Measurements from ENCODE around the gene LRRC70. TPM values are rescaled to one million over a fixed set of nuclear protein-coding genes. Genes with fewer than 3 reads are reported as not detected.

The LRRC70 gene
- total RNA-seq, 1 donor from 2014 or later = 0.84 TPM

GRCh38 chr5:62575066-62575465, 3.6 kb upstream of the LRRC70 start:
- POLR2A ChIA-PET = no interaction called here
- intact Hi-C loops (cut with micrococcal nuclease) = loop anchor here (5.0 kb wide), 1 partner anchor 268 kb away; the partner anchor contains the start of gene KIF2A
- H3K27me3 Mint-ChIP-seq = no peaks in the 10 kb centered on the region
- peaks cover 13% of the 10 kb centered on the region for H3K4me1 Mint-ChIP-seq
- no peak overlapping the region for H3K4me3 Mint-ChIP-seq
- CTCF ChIA-PET = no interaction called here
- peaks cover 12% of the 10 kb centered on the region for H3K36me3 Mint-ChIP-seq (ENCODE audit: low read depth)
- no peak for ATAC-seq (ENCODE audit: low read depth)
- no peaks in the 10 kb centered on the region for H3K9me3 Mint-ChIP-seq
- TF ChIP-seq CTCF (IDR thresholded peaks at IDR 0.05) = no peak
- H3K27ac Mint-ChIP-seq = no peak overlapping the region
- no peak for DNase-seq

DNA sequence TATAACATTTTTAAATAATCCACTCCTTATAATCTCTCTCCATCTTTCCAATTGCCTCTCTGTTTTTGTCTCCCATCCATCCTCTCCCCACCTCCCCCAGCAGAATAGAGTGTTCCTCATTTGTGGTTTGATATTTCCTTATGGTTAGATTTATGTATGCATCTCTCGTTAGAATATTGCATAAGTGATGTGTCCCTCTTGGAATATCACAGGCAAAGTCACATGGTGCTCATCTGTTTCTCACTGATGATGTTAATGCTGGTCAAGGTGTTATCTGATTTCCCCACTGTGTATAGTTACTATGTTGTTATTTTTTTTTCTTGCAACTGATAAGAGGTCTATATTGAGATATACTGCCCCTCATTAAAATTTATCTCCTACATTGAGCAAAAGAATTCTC, 3.1 kb upstream of the LRRC70 start:
- intact Hi-C loops (cut with micrococcal nuclease) = loop anchor here (5.0 kb wide), 1 partner anchor 268 kb away; the partner anchor contains the start of gene KIF2A
- H3K4me1 Mint-ChIP-seq = peaks cover 13% of the 10 kb centered on the region
- H3K27me3 Mint-ChIP-seq = no peaks in the 10 kb centered on the region
- H3K36me3 Mint-ChIP-seq (ENCODE audit: low read depth) = peaks cover 11% of the 10 kb centered on the region
- no peak overlapping the region for H3K27ac Mint-ChIP-seq
- DNase-seq = no peak
- TF ChIP-seq CTCF (IDR thresholded peaks at IDR 0.05) = no peak
- ChIA-PET POLR2A (no interaction called here), CTCF (no interaction called here)
- H3K9me3 Mint-ChIP-seq = no peaks in the 10 kb centered on the region
- H3K4me3 Mint-ChIP-seq = no peak overlapping the region
- no peak for ATAC-seq (ENCODE audit: low read depth)

- POLR2A ChIA-PET = no interaction called here
- no peak overlapping the region for H3K4me3 Mint-ChIP-seq
- peaks cover 17% of the 10 kb centered on the region for H3K36me3 Mint-ChIP-seq (ENCODE audit: low read depth)
- no peaks in the 10 kb centered on the region for H3K9me3 Mint-ChIP-seq
- CTCF ChIA-PET = no interaction called here
- DNase-seq = no peak
- intact Hi-C loops (cut with micrococcal nuclease) = loop anchor here (5.0 kb wide), 1 partner anchor 269 kb away; the partner anchor contains the start of gene KIF2A
- TF ChIP-seq CTCF (IDR thresholded peaks at IDR 0.05) = no peak
- peaks cover 13% of the 10 kb centered on the region for H3K4me1 Mint-ChIP-seq
- H3K27ac Mint-ChIP-seq = no peak overlapping the region
- no peak for ATAC-seq (ENCODE audit: low read depth)
- H3K27me3 Mint-ChIP-seq = no peaks in the 10 kb centered on the region
These were observed 1.9 kb upstream of the LRRC70 start for GRCh38 chr5:62576570-62577170.

DNA sequence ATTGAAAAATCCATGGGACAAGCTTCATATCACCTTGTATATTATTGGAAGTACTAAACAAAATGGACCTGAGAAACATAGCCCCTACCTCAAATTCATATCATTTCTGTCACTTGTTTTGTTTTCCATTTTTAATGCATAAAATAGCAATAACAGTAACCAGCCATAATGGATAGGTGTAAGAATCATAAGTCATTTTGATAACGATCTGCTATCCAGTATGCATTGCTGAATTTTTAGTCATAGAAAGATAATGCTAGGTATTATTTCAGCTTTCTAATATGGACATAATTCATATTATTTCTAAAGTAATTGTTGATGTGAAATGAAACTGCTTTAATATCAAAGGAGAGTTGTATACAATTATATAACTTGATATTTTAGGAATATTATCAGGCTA, 1.1 kb upstream of the LRRC70 start:
- TF ChIP-seq CTCF (IDR thresholded peaks at IDR 0.05) = no peak
- Mint-ChIP-seq H3K4me1 (peaks cover 13% of the 10 kb centered on the region), H3K9me3 (no peaks in the 10 kb centered on the region), H3K36me3 (ENCODE audit: low read depth) (peaks cover 21% of the 10 kb centered on the region), H3K27ac (no peak overlapping the region), H3K4me3 (no peak overlapping the region), H3K27me3 (no peaks in the 10 kb centered on the region)
- DNase-seq (no peak), ATAC-seq (ENCODE audit: low read depth) (no peak)
- ChIA-PET CTCF (no interaction called here), POLR2A (no interaction called here)
- intact Hi-C loops (cut with micrococcal nuclease) = loop anchor here (5.0 kb wide), 1 partner anchor 270 kb away; the partner anchor contains the start of gene KIF2A

- Mint-ChIP-seq H3K27me3 (no peaks in the 10 kb centered on the region), H3K9me3 (no peaks in the 10 kb centered on the region), H3K4me3 (no peak overlapping the region), H3K4me1 (peaks cover 10% of the 10 kb centered on the region), H3K36me3 (ENCODE audit: low read depth) (peaks cover 16% of the 10 kb centered on the region), H3K27ac (no peak overlapping the region)
- DNase-seq (no peak), ATAC-seq (ENCODE audit: low read depth) (no peak)
- POLR2A ChIA-PET = no interaction called here
- CTCF ChIA-PET = no interaction called here
- intact Hi-C loops (cut with micrococcal nuclease) = loop anchor here (2.0 to 5.0 kb wide), 2 partner anchors 167 to 272 kb away; partner anchors contain the start of genes IPO11 and KIF2A
- no peak for TF ChIP-seq CTCF (IDR thresholded peaks at IDR 0.05)
These were observed 1.1 kb downstream of the LRRC70 start for GRCh38 chr5:62579761-62580160.
